Measurements from ENCODE around the gene RAB10. TPM values are rescaled to one million over a fixed set of nuclear protein-coding genes. Genes with fewer than 3 reads are reported as not detected.
A peak's percentile ranks its signal among the peaks of the same experiment; 100 is the strongest.

RAB10 gene
- total and polyA plus RNA-seq, 2 experiments from 2014 or later, result 102 to 143 TPM

DNA sequence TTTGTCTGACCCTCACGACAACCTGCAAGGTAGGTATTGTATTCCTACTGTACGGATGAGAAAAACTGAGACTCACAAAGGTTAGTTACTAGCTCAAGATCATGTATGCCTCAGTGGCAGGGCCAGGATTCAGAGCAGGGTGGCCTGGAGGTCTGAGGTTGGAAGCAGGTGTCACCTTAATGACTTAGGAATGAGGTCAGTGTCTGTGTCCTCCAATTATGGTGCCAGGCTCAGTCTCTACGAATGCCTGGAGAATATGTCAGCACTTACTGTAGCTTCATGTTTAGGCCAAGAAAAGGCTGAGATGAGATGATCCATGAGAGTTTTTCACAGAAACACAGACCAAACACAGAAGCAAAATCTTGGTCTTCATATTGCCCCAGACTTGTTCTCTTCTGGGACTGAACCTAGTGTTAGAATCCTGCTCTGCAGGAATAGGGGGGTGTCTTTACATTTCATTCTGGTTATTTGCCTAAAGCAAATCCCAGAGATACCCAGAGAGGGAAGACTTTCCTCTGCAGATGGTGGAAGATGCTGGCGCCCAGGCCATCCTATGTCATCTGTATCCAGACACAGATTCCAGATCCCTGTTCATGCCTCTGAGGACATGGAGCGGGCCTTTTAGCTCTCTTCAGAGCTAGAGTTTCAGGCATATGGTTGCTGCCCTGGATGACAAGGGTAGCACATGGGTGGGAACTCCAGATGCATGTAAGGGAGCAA, 16.3 kb upstream of the RAB10 start:
- no peaks in the 10 kb centered on the region for H3K36me3 Mint-ChIP-seq (ENCODE audit: low read depth)
- ATAC-seq, result no peak
- 0 out of 2 replicates have a peak overlapping the region, but pooled peaks have one; percentile 15 for H2AFZ ChIP-seq

More for the DNA sequence above, 16.3 kb upstream of the RAB10 start:
- Histone ChIP-seq H3K27me3 (ENCODE audit: insufficient read depth) (no peaks in the 10 kb centered on the region), H3K4me2 (no peak overlapping the region), H3K4me1 (ENCODE audit: insufficient read depth) (no peaks in the 10 kb centered on the region), H3K36me3 (ENCODE audit: insufficient read depth) (no peaks in the 10 kb centered on the region), H3K27ac (ENCODE audit: low read depth) (no peak overlapping the region), H3K79me2 (replicated peaks; ENCODE audit: insufficient read depth) (no peaks in the 10 kb centered on the region), H3F3A (replicated peaks; ENCODE audit: low read depth) (no peaks in the 10 kb centered on the region), H3K4me3 (no peak overlapping the region), H4K20me1 (replicated peaks; ENCODE audit: insufficient read depth) (no peaks in the 10 kb centered on the region), H3K9me2 (ENCODE audit: insufficient read depth) (no peaks in the 10 kb centered on the region)
- Mint-ChIP-seq H3K4me3 (no peak overlapping the region), H3K27me3 (ENCODE audit: insufficient read depth, low read depth, poor library complexity) (peaks cover 2% of the 10 kb centered on the region), H3K4me1 (peaks cover 12% of the 10 kb centered on the region), H3K27ac (peak overlapping the region; percentile 43), H3K9me3 (no peaks in the 10 kb centered on the region)
- TF ChIP-seq ZNF331 (CRISPR knock-in tag; IDR thresholded peaks at IDR 0.05; ENCODE audit: low read depth), result no peak
- no peak for TF ChIP-seq ZNF114 (CRISPR knock-in tag; IDR thresholded peaks at IDR 0.05)
- TF ChIP-seq, protein P1, sequence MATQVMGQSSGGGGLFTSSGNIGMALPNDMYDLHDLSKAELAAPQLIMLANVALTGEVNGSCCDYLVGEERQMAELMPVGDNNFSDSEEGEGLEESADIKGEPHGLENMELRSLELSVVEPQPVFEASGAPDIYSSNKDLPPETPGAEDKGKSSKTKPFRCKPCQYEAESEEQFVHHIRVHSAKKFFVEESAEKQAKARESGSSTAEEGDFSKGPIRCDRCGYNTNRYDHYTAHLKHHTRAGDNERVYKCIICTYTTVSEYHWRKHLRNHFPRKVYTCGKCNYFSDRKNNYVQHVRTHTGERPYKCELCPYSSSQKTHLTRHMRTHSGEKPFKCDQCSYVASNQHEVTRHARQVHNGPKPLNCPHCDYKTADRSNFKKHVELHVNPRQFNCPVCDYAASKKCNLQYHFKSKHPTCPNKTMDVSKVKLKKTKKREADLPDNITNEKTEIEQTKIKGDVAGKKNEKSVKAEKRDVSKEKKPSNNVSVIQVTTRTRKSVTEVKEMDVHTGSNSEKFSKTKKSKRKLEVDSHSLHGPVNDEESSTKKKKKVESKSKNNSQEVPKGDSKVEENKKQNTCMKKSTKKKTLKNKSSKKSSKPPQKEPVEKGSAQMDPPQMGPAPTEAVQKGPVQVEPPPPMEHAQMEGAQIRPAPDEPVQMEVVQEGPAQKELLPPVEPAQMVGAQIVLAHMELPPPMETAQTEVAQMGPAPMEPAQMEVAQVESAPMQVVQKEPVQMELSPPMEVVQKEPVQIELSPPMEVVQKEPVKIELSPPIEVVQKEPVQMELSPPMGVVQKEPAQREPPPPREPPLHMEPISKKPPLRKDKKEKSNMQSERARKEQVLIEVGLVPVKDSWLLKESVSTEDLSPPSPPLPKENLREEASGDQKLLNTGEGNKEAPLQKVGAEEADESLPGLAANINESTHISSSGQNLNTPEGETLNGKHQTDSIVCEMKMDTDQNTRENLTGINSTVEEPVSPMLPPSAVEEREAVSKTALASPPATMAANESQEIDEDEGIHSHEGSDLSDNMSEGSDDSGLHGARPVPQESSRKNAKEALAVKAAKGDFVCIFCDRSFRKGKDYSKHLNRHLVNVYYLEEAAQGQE (IDR thresholded peaks at IDR 0.05; ENCODE audit: unreplicated experiment), result no peak
- no peak for TF ChIP-seq STAT1 (IDR thresholded peaks at IDR 0.05; ENCODE audit: unreplicated experiment)
- no peak for TF ChIP-seq JUNB (IDR thresholded peaks at IDR 0.05; ENCODE audit: unreplicated experiment)
- TF ChIP-seq POLR2AphosphoS5 (IDR thresholded peaks at IDR 0.05; ENCODE audit: low read depth), result no peak
- no peak for TF ChIP-seq EZH2 (IDR thresholded peaks at IDR 0.05; ENCODE audit: low read depth, unreplicated experiment)
- TF ChIP-seq, protein P2, sequence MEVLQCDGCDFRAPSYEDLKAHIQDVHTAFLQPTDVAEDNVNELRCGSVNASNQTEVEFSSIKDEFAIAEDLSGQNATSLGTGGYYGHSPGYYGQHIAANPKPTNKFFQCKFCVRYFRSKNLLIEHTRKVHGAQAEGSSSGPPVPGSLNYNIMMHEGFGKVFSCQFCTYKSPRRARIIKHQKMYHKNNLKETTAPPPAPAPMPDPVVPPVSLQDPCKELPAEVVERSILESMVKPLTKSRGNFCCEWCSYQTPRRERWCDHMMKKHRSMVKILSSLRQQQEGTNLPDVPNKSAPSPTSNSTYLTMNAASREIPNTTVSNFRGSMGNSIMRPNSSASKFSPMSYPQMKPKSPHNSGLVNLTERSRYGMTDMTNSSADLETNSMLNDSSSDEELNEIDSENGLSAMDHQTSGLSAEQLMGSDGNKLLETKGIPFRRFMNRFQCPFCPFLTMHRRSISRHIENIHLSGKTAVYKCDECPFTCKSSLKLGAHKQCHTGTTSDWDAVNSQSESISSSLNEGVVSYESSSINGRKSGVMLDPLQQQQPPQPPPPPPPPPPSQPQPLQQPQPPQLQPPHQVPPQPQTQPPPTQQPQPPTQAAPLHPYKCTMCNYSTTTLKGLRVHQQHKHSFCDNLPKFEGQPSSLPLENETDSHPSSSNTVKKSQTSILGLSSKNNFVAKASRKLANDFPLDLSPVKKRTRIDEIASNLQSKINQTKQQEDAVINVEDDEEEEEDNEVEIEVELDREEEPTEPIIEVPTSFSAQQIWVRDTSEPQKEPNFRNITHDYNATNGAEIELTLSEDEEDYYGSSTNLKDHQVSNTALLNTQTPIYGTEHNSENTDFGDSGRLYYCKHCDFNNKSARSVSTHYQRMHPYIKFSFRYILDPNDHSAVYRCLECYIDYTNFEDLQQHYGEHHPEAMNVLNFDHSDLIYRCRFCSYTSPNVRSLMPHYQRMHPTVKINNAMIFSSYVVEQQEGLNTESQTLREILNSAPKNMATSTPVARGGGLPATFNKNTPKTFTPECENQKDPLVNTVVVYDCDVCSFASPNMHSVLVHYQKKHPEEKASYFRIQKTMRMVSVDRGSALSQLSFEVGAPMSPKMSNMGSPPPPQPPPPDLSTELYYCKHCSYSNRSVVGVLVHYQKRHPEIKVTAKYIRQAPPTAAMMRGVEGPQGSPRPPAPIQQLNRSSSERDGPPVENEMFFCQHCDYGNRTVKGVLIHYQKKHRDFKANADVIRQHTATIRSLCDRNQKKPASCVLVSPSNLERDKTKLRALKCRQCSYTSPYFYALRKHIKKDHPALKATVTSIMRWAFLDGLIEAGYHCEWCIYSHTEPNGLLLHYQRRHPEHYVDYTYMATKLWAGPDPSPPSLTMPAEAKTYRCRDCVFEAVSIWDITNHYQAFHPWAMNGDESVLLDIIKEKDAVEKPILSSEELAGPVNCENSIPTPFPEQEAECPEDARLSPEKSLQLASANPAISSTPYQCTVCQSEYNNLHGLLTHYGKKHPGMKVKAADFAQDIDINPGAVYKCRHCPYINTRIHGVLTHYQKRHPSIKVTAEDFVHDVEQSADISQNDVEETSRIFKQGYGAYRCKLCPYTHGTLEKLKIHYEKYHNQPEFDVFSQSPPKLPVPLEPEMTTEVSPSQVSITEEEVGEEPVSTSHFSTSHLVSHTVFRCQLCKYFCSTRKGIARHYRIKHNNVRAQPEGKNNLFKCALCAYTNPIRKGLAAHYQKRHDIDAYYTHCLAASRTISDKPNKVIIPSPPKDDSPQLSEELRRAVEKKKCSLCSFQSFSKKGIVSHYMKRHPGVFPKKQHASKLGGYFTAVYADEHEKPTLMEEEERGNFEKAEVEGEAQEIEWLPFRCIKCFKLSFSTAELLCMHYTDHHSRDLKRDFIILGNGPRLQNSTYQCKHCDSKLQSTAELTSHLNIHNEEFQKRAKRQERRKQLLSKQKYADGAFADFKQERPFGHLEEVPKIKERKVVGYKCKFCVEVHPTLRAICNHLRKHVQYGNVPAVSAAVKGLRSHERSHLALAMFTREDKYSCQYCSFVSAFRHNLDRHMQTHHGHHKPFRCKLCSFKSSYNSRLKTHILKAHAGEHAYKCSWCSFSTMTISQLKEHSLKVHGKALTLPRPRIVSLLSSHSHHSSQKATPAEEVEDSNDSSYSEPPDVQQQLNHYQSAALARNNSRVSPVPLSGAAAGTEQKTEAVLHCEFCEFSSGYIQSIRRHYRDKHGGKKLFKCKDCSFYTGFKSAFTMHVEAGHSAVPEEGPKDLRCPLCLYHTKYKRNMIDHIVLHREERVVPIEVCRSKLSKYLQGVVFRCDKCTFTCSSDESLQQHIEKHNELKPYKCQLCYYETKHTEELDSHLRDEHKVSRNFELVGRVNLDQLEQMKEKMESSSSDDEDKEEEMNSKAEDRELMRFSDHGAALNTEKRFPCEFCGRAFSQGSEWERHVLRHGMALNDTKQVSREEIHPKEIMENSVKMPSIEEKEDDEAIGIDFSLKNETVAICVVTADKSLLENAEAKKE (CRISPR knock-in tag; IDR thresholded peaks at IDR 0.05), result no peak
- no peak for TF ChIP-seq CREB1 (CRISPR knock-in tag; IDR thresholded peaks at IDR 0.05; ENCODE audit: low read depth)
- TF ChIP-seq NANOG (IDR thresholded peaks at IDR 0.05; ENCODE audit: borderline replicate concordance), result no peak
- no peak for TF ChIP-seq ETS1 (IDR thresholded peaks at IDR 0.05)
- TF ChIP-seq EZH2phosphoT487 (IDR thresholded peaks at IDR 0.05; ENCODE audit: unreplicated experiment), result no peak
- TF ChIP-seq, protein P3, sequence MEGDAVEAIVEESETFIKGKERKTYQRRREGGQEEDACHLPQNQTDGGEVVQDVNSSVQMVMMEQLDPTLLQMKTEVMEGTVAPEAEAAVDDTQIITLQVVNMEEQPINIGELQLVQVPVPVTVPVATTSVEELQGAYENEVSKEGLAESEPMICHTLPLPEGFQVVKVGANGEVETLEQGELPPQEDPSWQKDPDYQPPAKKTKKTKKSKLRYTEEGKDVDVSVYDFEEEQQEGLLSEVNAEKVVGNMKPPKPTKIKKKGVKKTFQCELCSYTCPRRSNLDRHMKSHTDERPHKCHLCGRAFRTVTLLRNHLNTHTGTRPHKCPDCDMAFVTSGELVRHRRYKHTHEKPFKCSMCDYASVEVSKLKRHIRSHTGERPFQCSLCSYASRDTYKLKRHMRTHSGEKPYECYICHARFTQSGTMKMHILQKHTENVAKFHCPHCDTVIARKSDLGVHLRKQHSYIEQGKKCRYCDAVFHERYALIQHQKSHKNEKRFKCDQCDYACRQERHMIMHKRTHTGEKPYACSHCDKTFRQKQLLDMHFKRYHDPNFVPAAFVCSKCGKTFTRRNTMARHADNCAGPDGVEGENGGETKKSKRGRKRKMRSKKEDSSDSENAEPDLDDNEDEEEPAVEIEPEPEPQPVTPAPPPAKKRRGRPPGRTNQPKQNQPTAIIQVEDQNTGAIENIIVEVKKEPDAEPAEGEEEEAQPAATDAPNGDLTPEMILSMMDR (conservative IDR thresholded peaks at IDR 0.05; ENCODE audit: low read depth in 2 of 2), result no peak
- no peak for DNase-seq (ENCODE audit: low spot score)

Measured in GM23338 (cell line).